ENCODE measurements around the gene IL1R2. TPM values are rescaled to one million over a fixed set of nuclear protein-coding genes. Genes with fewer than 3 reads are reported as not detected.

Gene IL1R2
- total and polyA plus RNA-seq, 2 donors (not counting 1 experiment from before 2014, with no cell fraction given) = 0.17 to 0.20 TPM

GRCh38 chr2:101969723-101970122 is 22.0 kb upstream of the IL1R2 start:
- Histone ChIP-seq H3K4me1 (ENCODE audit: control insufficient read depth, extremely low read depth, insufficient read depth, low read length) (peaks cover 3% of the 10 kb centered on the region), H3K4me3 (replicated peaks in 1 of 4; ENCODE audit: control extremely low read depth in 1 of 4, insufficient read depth in 1 of 4, low read depth in 3 of 4, low read length in 4 of 4) (no peak overlapping the region), H2AFZ (ENCODE audit: low read length) (no peak overlapping the region), H3K9ac (ENCODE audit: insufficient read depth, low read length) (no peak overlapping the region), H3K79me2 (ENCODE audit: control insufficient read depth, insufficient read depth, low read length) (no peaks in the 10 kb centered on the region), H3K36me3 (ENCODE audit: control insufficient read depth, insufficient read depth, low read length) (no peaks in the 10 kb centered on the region), H3K4me2 (ENCODE audit: extremely low read depth, insufficient read depth, low read length) (no peak overlapping the region), H4K20me1 (ENCODE audit: control insufficient read depth, extremely low read depth, insufficient read depth, low read length) (no peaks in the 10 kb centered on the region), H3K27ac (ENCODE audit: insufficient read depth, low read length) (no peak overlapping the region), H3K9me3 (ENCODE audit: control insufficient read depth, insufficient read depth, low read depth, low read length) (no peaks in the 10 kb centered on the region), H3K27me3 (ENCODE audit: control insufficient read depth, insufficient read depth, low read length) (peaks cover 6% of the 10 kb centered on the region)
- no peak for TF ChIP-seq CTCF (conservative IDR thresholded peaks at IDR 0.05 in 1 of 2, IDR thresholded peaks at IDR 0.05 in 1 of 2; ENCODE audit: low read depth in 1 of 2, low read length in 2 of 2)
- no peak for TF ChIP-seq EZH2 (IDR thresholded peaks at IDR 0.05; ENCODE audit: low read length, missing control alignments)
- DNase-seq (ENCODE audit: low read depth in 2 of 2) = no peak

GRCh38 chr2:101970901-101971300 is 20.9 kb upstream of the IL1R2 start:
- H3K36me3 ChIP-seq (ENCODE audit: control insufficient read depth, insufficient read depth, low read length) = no peaks in the 10 kb centered on the region
- H3K4me3 ChIP-seq (replicated peaks in 1 of 4; ENCODE audit: control extremely low read depth in 1 of 4, insufficient read depth in 1 of 4, low read depth in 3 of 4, low read length in 4 of 4) = no peak overlapping the region
- H3K9me3 ChIP-seq (ENCODE audit: control insufficient read depth, insufficient read depth, low read depth, low read length) = no peaks in the 10 kb centered on the region
- H3K9ac ChIP-seq (ENCODE audit: insufficient read depth, low read length) = no peak overlapping the region
- H3K4me2 ChIP-seq (ENCODE audit: extremely low read depth, insufficient read depth, low read length) = no peak overlapping the region
- H3K27me3 ChIP-seq (ENCODE audit: control insufficient read depth, insufficient read depth, low read length) = peaks cover 6% of the 10 kb centered on the region
- H3K4me1 ChIP-seq (ENCODE audit: control insufficient read depth, extremely low read depth, insufficient read depth, low read length) = peaks cover 3% of the 10 kb centered on the region
- H4K20me1 ChIP-seq (ENCODE audit: control insufficient read depth, extremely low read depth, insufficient read depth, low read length) = no peaks in the 10 kb centered on the region
- no peak overlapping the region for H2AFZ ChIP-seq (ENCODE audit: low read length)
- H3K79me2 ChIP-seq (ENCODE audit: control insufficient read depth, insufficient read depth, low read length) = no peaks in the 10 kb centered on the region
- no peak for DNase-seq (ENCODE audit: low read depth in 2 of 2)
- no peak overlapping the region for H3K27ac ChIP-seq (ENCODE audit: insufficient read depth, low read length)
- TF ChIP-seq CTCF (conservative IDR thresholded peaks at IDR 0.05 in 1 of 2, IDR thresholded peaks at IDR 0.05 in 1 of 2; ENCODE audit: low read depth in 1 of 2, low read length in 2 of 2) = no peak

GRCh38 chr2:101971836-101972235 is 19.9 kb upstream of the IL1R2 start:
- Histone ChIP-seq H4K20me1 (ENCODE audit: control insufficient read depth, extremely low read depth, insufficient read depth, low read length) (no peaks in the 10 kb centered on the region), H3K9ac (ENCODE audit: insufficient read depth, low read length) (no peak overlapping the region), H3K36me3 (ENCODE audit: control insufficient read depth, insufficient read depth, low read length) (no peaks in the 10 kb centered on the region), H3K9me3 (ENCODE audit: control insufficient read depth, insufficient read depth, low read depth, low read length) (no peaks in the 10 kb centered on the region), H3K27ac (ENCODE audit: insufficient read depth, low read length) (no peak overlapping the region), H2AFZ (ENCODE audit: low read length) (no peak overlapping the region), H3K27me3 (ENCODE audit: control insufficient read depth, insufficient read depth, low read length) (peaks cover 6% of the 10 kb centered on the region), H3K4me1 (ENCODE audit: control insufficient read depth, extremely low read depth, insufficient read depth, low read length) (peaks cover 3% of the 10 kb centered on the region), H3K4me3 (replicated peaks in 1 of 4; ENCODE audit: control extremely low read depth in 1 of 4, insufficient read depth in 1 of 4, low read depth in 3 of 4, low read length in 4 of 4) (no peak overlapping the region), H3K79me2 (ENCODE audit: control insufficient read depth, insufficient read depth, low read length) (no peaks in the 10 kb centered on the region), H3K4me2 (ENCODE audit: extremely low read depth, insufficient read depth, low read length) (no peak overlapping the region)
- TF ChIP-seq CTCF (conservative IDR thresholded peaks at IDR 0.05 in 1 of 2, IDR thresholded peaks at IDR 0.05 in 1 of 2; ENCODE audit: low read depth in 1 of 2, low read length in 2 of 2) (no peak), EZH2 (IDR thresholded peaks at IDR 0.05; ENCODE audit: low read length, missing control alignments) (no peak)
- peak in 1 of 2 donors; percentile 24 for DNase-seq (ENCODE audit: low read depth in 2 of 2)
